Thyroid gland (tissue), 4 donors: ENCODE measurements around the gene MS4A1. TPM values are rescaled to one million over a fixed set of nuclear protein-coding genes. Genes with fewer than 3 reads are reported as not detected.

Source experiments
- DNase-seq, 2 donors: peaks; one replicate each; pipeline ENCODE4 v3.0.0-alpha.2; 2019
- H3K27ac ChIP-seq, 3 donors: fragments of 200-600 bp; sonication (generic); 1 replicate in 2 of 3; 2 replicates in 1 of 3; pipeline ENCODE4 v1.5.1; 2016 to 2019; ENCODE audit warnings: mild to moderate bottlenecking in 1 of 3, moderate library complexity in 1 of 3
- H3K27me3 ChIP-seq: fragments of 200-600 bp; sonication (generic); one replicate; pipeline ENCODE4 v1.5.1; 2019
- H3K36me3 ChIP-seq, 2 donors: fragments of 200-600 bp; sonication (generic); one replicate each; pipeline ENCODE4 v1.5.1; 2016 to 2019
- H3K4me1 ChIP-seq, 2 donors: fragments of 200-600 bp; sonication (generic); one replicate each; pipeline ENCODE4 v1.5.1; 2017 to 2019
- H3K4me3 ChIP-seq, 3 donors: fragments of 200-600 bp; sonication (generic); replicated peaks in 1 of 3; 1 replicate in 2 of 3; 2 replicates in 1 of 3; pipeline ENCODE4 v1.5.1; 2016; ENCODE audit warnings: mild to moderate bottlenecking in 1 of 3
- H3K9me3 ChIP-seq: fragments of 200-600 bp; sonication (generic); one replicate; pipeline ENCODE4 v1.5.1; 2017
- CTCF ChIP-seq, 6 experiments: fragments of 200-600 bp in 3 of 6; fragments of 450-650 bp in 3 of 6; sonication (generic) in 3 of 6; IDR thresholded peaks; one replicate each; pipeline ENCODE4 v1.5.1; 2016 to 2019; ENCODE audit warnings: antibody characterized with exemption in 6 of 6, mild to moderate bottlenecking in 2 of 6, inconsistent platforms in 1 of 6, moderate library complexity in 1 of 6
- POLR2A ChIP-seq, 2 donors: fragments of 450-650 bp; IDR thresholded peaks; one replicate each; pipeline ENCODE4 v1.6.1; 2017; ENCODE audit warnings: antibody characterized with exemption in 2 of 2, mild to moderate bottlenecking in 2 of 2, moderate library complexity in 1 of 2
- WGBS, 2 donors: methylation state at CpG; one replicate each; pipeline ENCODE4 v1.1.5; 2017; 5-methylcytosine and 5-hydroxymethylcytosine counted together
- intact Hi-C: fragments of 100-400 bp; cut with DNase I; formaldehyde crosslinking; loops from one replicate; pipeline ENCODE4 v1.15.1; 2023
- total RNA-seq, 4 donors: library from RNA; depleted of rRNA; stranded (reverse); fragments of >200 nt; gene quantifications; one replicate each; pipeline ENCODE4 v1.2.3, GENCODE V29; 2016

The MS4A1 gene
- total RNA-seq, 4 donors from 2014 or later: 0.13 to 0.25 TPM; not detected in 2

- no peaks in the 10 kb centered on the region for H3K4me1 ChIP-seq
- TF ChIP-seq CTCF (IDR thresholded peaks at IDR 0.05): no peak
- no peak for TF ChIP-seq POLR2A (IDR thresholded peaks at IDR 0.05)
- no peak overlapping the region for H3K27ac ChIP-seq
- no peaks in the 10 kb centered on the region for H3K36me3 ChIP-seq
- WGBS, 2 donors: 63 to 64% methylated on average over 2 of the region's 2 CpGs
- no peaks in the 10 kb centered on the region for H3K27me3 ChIP-seq
- H3K4me3 ChIP-seq: no peak overlapping the region
- no peaks in the 10 kb centered on the region for H3K9me3 ChIP-seq
- intact Hi-C loops: no loop called here
- no peak for DNase-seq
These were observed 26.7 kb downstream of the MS4A1 start for GRCh38 chr11:60482361-60482760.

- no peak overlapping the region for H3K4me3 ChIP-seq
- WGBS, 2 donors: 65 to 68% methylated on average over 5 of the region's 5 CpGs
- no peaks in the 10 kb centered on the region for H3K4me1 ChIP-seq
- DNase-seq: no peak
- no peaks in the 10 kb centered on the region for H3K9me3 ChIP-seq
- H3K36me3 ChIP-seq: no peaks in the 10 kb centered on the region
- intact Hi-C loops: no loop called here
- no peak overlapping the region for H3K27ac ChIP-seq
- TF ChIP-seq POLR2A (IDR thresholded peaks at IDR 0.05) (no peak), CTCF (IDR thresholded peaks at IDR 0.05) (peak in 2 of 6 experiments; percentile 18 to 27)
- no peaks in the 10 kb centered on the region for H3K27me3 ChIP-seq
These were observed 30.3 kb downstream of the MS4A1 start for GRCh38 chr11:60485987-60486386.

- no peaks in the 10 kb centered on the region for H3K4me1 ChIP-seq
- H3K27ac ChIP-seq: no peak within 1 kb of the TSS
- TF ChIP-seq CTCF (IDR thresholded peaks at IDR 0.05) (no peak), POLR2A (IDR thresholded peaks at IDR 0.05) (no peak)
- H3K4me3 ChIP-seq: no peak within 1 kb of the TSS
- intact Hi-C loops: no loop called here
- no peaks in the 10 kb centered on the region for H3K36me3 ChIP-seq
- DNase-seq: no peak
- no peaks in the 10 kb centered on the region for H3K9me3 ChIP-seq
- WGBS, 2 donors: 76 to 83% methylated on average over 4 of the region's 4 CpGs
- H3K27me3 ChIP-seq: no peaks in the 10 kb centered on the region
These were observed 36.9 kb downstream of the MS4A1 start, which contains the start of gene MS4A12 for GRCh38 chr11:60492488-60493009. Gene MS4A12, plus strand, starts transcription at chr11:60492778. Its CDS starts 4,541 bp downstream, at chr11:60497319.

GRCh38 chr11:60493454-60493853, 37.8 kb downstream of the MS4A1 start:
- H3K27me3 ChIP-seq: no peaks in the 10 kb centered on the region
- H3K9me3 ChIP-seq: no peaks in the 10 kb centered on the region
- no peak overlapping the region for H3K4me3 ChIP-seq
- WGBS, 2 donors: 83 to 85% methylated on average over 2 of the region's 2 CpGs
- intact Hi-C loops: no loop called here
- no peak overlapping the region for H3K27ac ChIP-seq
- TF ChIP-seq POLR2A (IDR thresholded peaks at IDR 0.05): no peak
- TF ChIP-seq CTCF (IDR thresholded peaks at IDR 0.05): no peak
- H3K36me3 ChIP-seq: no peaks in the 10 kb centered on the region
- no peaks in the 10 kb centered on the region for H3K4me1 ChIP-seq
- DNase-seq: no peak

GRCh38 chr11:60498399-60498798, 42.8 kb downstream of the MS4A1 start:
- intact Hi-C loops: no loop called here
- TF ChIP-seq POLR2A (IDR thresholded peaks at IDR 0.05) (no peak), CTCF (IDR thresholded peaks at IDR 0.05) (no peak)

More at GRCh38 chr11:60498399-60498798, 42.8 kb downstream of the MS4A1 start:
- WGBS, 2 donors: 74 to 82% methylated on average over 2 of the region's 2 CpGs
- H3K27ac ChIP-seq: peak overlapping the region in 2 of 3 donors; percentile 24 to 27
- peaks cover 0 to 6% of the 10 kb centered on the region in 2 donors for H3K4me1 ChIP-seq
- H3K27me3 ChIP-seq: no peaks in the 10 kb centered on the region
- DNase-seq: no peak
- H3K4me3 ChIP-seq: no peak overlapping the region
- no peaks in the 10 kb centered on the region for H3K36me3 ChIP-seq
- no peaks in the 10 kb centered on the region for H3K9me3 ChIP-seq
